Naive B cell (primary cell): Measurements from ENCODE around the gene MED19. TPM values are rescaled to one million over a fixed set of nuclear protein-coding genes. Genes with fewer than 3 reads are reported as not detected.
"Not testable (repeated sequence)": the region's sequence is repeated elsewhere in the genome, so short reads cannot be mapped to it uniquely, and the experiment has no call there.

Experiments
- ATAC-seq, 2 donors: fragments of 150-1000 bp; cut with Tn5 transposase; 2 replicates each; pipeline ENCODE4 v1.10.0; 2021; ENCODE audit warnings: low read depth in 2 of 2, mild to moderate bottlenecking in 2 of 2, moderate library complexity in 2 of 2
- DNase-seq: peaks from one replicate; pipeline ENCODE4 v3.0.0; 2022
- H3K27ac Mint-ChIP-seq, 6 donors: one replicate each; pipeline ENCODE4 v1.8.0; 2020 to 2022; ENCODE audit warnings: mild to moderate bottlenecking in 6 of 6, mixed read lengths in 6 of 6, moderate library complexity in 5 of 6, inconsistent platforms in 2 of 6
- H3K27me3 Mint-ChIP-seq, 3 donors: one replicate each; pipeline ENCODE4 v1.8.0; 2021 to 2022; ENCODE audit warnings: mixed read lengths in 3 of 3, mild to moderate bottlenecking in 1 of 3
- H3K36me3 Mint-ChIP-seq, 2 donors: one replicate each; pipeline ENCODE4 v1.8.0; 2020 to 2022; ENCODE audit warnings: mixed read lengths in 2 of 2, inconsistent platforms in 1 of 2, mild to moderate bottlenecking in 1 of 2
- H3K4me1 Mint-ChIP-seq, 3 donors: one replicate each; pipeline ENCODE4 v1.8.0; 2020 to 2022; ENCODE audit warnings: mixed read lengths in 3 of 3, inconsistent platforms in 1 of 3, mild to moderate bottlenecking in 1 of 3, moderate library complexity in 1 of 3
- H3K4me3 Mint-ChIP-seq, 8 donors: one replicate each; pipeline ENCODE4 v1.8.0; 2020 to 2022; ENCODE audit warnings: mild to moderate bottlenecking in 8 of 8, mixed read lengths in 8 of 8, moderate library complexity in 8 of 8, inconsistent platforms in 2 of 8
- H3K9me3 Mint-ChIP-seq, 7 donors: one replicate each; pipeline ENCODE4 v1.8.0; 2020 to 2022; ENCODE audit warnings: mixed read lengths in 7 of 7, mild to moderate bottlenecking in 5 of 7, inconsistent platforms in 2 of 7, moderate library complexity in 1 of 7
- polyA plus RNA-seq, 6 donors: library from polyadenylated mRNA; unstranded; fragments of 300-500 nt; fragmentation: Illumina TruSeq; gene quantifications; one replicate each; pipeline ENCODE4 v1.2.3, GENCODE V29; 2021; ENCODE audit warnings: low read depth in 6 of 6

The MED19 gene
- polyA plus RNA-seq, 6 donors from 2014 or later = 17.6 to 24.3 (median 21.7) TPM

DNA sequence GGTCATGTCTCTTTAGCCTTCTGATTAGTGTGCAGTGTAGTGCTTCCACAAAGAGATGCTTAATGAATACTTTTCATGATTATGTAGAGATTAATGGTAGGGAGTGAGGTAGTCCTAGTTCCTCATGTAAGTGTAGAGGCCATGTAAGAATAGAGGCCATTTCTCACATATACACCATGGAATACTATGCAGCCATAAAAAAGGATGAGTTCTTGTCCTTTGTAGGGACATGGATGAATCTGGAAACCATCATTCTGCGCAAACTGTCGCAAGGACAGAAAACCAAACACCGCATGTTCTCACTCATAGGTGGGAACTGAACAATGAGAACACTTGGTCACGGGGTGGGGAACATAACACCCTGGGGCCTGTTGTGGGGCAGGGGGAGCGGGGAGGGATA, 21.5 kb downstream of the MED19 start:
- DNase-seq, ATAC-seq, H3K4me1 Mint-ChIP-seq, H3K4me3 Mint-ChIP-seq, H3K27me3 Mint-ChIP-seq, H3K9me3 Mint-ChIP-seq: not testable (repeated sequence)
- Mint-ChIP-seq H3K27ac (peak overlapping the region in 1 of 6 donors; percentile 34), H3K36me3 (peaks cover 23 to 34% of the 10 kb centered on the region in 2 donors)

GRCh38 chr11:57681168-57681567, 30.8 kb downstream of the MED19 start:
- Mint-ChIP-seq H3K27ac (peak overlapping the region in 2 of 6 donors; percentile 16 to 38), H3K4me3 (no peak overlapping the region), H3K9me3 (no peaks in the 10 kb centered on the region), H3K4me1 (peaks cover 25 to 34% (median 26%) of the 10 kb centered on the region in 3 donors), H3K27me3 (no peaks in the 10 kb centered on the region), H3K36me3 (peaks cover 19 to 23% of the 10 kb centered on the region in 2 donors)
- no peak for ATAC-seq
- DNase-seq = no peak

DNA sequence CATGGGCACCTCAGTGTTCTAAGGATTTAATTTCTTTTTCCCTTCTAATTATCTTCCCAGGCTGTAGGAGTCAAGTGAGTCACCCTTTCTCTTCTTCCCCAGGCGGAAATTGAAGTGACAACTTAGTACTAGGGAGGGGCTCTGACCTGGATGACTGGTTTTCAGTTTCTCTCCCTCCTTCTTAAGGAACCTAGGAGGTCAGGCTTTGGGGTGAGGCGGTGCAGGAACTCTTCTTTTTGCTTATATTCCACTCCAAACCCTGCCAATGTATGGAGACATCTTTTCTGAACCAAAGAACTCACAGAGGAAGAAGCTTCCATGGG, 31.5 kb downstream of the MED19 start:
- peaks cover 30 to 41% (median 32%) of the 10 kb centered on the region in 3 donors for H3K4me1 Mint-ChIP-seq
- H3K4me3 Mint-ChIP-seq = no peak overlapping the region
- ATAC-seq = no peak
- peaks cover 22 to 23% of the 10 kb centered on the region in 2 donors for H3K36me3 Mint-ChIP-seq
- no peaks in the 10 kb centered on the region for H3K9me3 Mint-ChIP-seq
- DNase-seq = no peak
- H3K27ac Mint-ChIP-seq = peak overlapping the region in 1 of 6 donors; percentile 16
- no peaks in the 10 kb centered on the region for H3K27me3 Mint-ChIP-seq

DNA sequence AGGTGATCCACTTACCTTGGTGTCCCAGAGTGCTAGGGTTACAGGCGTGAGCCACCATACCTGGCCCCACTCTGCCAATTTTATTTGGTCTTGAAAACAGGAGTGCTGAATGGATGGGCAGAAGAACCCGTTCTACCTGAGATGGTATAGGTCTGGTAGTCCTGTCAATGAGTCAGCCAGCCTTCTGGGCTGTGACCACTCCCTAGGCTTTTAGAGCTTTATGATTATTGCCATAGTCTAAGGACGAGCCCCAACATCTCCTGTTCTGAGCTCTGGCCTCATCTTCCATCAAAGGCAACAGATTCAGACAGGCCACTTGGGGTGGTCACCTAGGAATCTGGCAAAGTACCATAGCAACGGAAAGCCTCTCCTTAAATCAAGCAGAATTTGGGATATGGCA, 32.6 kb downstream of the MED19 start:
- Mint-ChIP-seq H3K27me3 (no peaks in the 10 kb centered on the region), H3K4me3 (no peak overlapping the region), H3K36me3 (peaks cover 19 to 24% of the 10 kb centered on the region in 2 donors), H3K4me1 (peaks cover 35 to 48% (median 37%) of the 10 kb centered on the region in 3 donors), H3K27ac (no peak overlapping the region), H3K9me3 (no peaks in the 10 kb centered on the region)
- DNase-seq = no peak
- ATAC-seq = no peak

DNA sequence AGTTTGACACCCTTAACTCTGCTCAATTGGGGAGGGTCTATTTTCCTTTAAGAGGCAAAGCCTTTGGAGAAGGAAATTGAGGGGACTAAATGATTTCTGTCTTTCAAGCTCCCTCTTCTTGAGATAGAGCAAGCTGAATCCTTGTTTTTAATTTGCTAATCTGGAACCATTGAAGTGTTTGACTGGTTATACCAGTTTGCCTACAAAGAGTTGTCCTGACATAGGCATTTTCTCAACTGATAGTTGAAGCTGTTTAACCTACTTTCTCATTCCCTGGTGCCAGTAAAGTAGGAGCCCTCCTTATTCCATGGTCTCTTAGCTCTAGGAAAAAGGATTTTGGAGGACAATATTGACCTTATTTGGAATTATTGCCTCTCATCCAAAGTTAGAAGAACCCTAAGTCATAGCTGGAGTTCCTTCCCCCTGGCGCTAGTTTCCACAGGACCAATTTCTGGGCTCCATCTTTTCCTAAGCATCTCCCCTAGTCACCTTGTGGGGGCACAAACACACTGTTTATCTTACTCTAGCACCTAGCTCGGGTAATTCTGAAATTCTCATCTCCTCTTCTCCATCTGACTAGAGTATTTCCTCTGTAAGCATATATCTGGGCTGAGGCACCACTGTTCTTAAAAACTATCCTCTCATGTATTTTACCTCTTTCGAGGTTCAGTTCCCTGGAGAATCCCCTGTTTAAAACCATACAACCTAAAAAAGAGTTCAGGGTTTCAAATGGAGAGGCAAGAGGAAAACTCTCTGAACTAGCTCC, 36.7 kb downstream of the MED19 start:
- no peak for ATAC-seq
- peak overlapping the region in 1 of 8 donors; percentile 30 for H3K4me3 Mint-ChIP-seq
- no peaks in the 10 kb centered on the region for H3K27me3 Mint-ChIP-seq
- H3K27ac Mint-ChIP-seq = peak overlapping the region in 3 of 6 donors; percentile 3 to 73 (median 53)
- H3K9me3 Mint-ChIP-seq = no peaks in the 10 kb centered on the region
- peaks cover 5 to 9% of the 10 kb centered on the region in 2 donors for H3K36me3 Mint-ChIP-seq
- DNase-seq = no peak
- H3K4me1 Mint-ChIP-seq = peaks cover 33 to 48% (median 46%) of the 10 kb centered on the region in 3 donors

DNA sequence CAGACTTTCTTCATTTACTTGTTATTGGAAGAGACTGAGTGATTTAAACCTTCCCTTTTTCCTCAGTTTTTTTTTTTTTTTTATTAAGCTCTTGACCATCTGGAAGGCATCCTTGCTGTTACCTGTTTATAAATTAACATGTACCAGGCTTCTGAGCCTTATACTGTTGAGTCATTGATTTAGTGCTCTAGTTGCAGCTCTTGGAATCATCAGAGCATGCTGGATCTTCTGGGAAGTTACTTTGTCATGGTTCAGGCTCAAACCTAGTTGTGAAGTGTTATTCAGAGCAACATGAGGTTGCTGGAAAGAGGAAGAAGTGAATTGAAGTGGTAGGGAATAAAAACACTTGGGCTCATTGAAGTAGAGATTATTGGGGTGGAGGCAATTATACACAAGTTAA, 37.8 kb downstream of the MED19 start:
- Mint-ChIP-seq H3K27me3 (no peaks in the 10 kb centered on the region), H3K4me1 (peaks cover 40 to 54% (median 52%) of the 10 kb centered on the region in 3 donors), H3K36me3 (peaks cover 5 to 9% of the 10 kb centered on the region in 2 donors), H3K4me3 (peak overlapping the region in 1 of 8 donors; percentile 12), H3K9me3 (no peaks in the 10 kb centered on the region), H3K27ac (peak overlapping the region in 2 of 6 donors; percentile 2 to 16)
- DNase-seq = no peak
- ATAC-seq = no peak

GRCh38 chr11:57668434-57668782, 43.6 kb downstream of the MED19 start:
- Mint-ChIP-seq H3K9me3 (no peaks in the 10 kb centered on the region), H3K4me3 (peak overlapping the region; percentile 91 to 99 (median 96)), H3K36me3 (peaks cover 0 to 9% of the 10 kb centered on the region in 2 donors), H3K27me3 (no peaks in the 10 kb centered on the region), H3K27ac (peak overlapping the region; percentile 98 to 100 (median 99)), H3K4me1 (peaks cover 37 to 56% (median 48%) of the 10 kb centered on the region in 3 donors)
- ATAC-seq = peak; percentile 3
- DNase-seq = no peak

DNA sequence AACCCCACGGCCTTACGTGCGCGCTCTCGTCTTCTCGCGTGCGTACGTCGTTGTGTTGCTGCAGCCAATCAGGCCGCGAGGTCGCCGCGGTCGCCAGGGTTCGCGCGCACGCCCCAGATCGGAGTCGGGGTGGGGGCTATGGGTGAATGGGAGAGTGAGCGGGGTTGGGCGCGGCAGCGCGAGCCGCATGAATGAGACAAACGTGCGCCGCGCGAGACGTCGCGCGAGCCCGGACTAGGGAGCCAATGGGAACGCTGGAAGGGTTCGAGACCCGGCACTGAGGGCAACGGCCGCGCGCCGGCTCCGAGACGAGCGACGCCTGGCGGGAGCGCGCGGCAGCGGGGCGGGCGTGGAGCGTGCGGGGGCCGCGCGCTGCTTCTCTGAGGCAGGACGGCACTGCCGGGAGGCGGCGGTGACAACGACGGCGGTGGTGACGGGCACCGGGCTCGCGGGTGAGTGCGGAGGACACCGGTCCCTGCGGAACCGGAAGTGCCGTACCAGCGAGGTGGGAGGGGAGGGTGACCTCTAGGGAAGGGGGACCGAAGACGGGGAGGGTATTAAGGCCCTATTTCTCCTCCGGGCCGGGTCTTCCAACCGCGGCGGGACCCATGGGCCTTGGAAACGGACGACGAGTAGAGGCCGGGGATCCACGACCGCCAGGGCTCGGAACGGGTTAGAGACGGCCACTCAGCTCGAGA, 44.1 kb downstream of the MED19 start, which contains the start of gene ZDHHC5:
ZDHHC5 (plus strand) TSS at position 379 of the 698 bp plus-strand sequence. CDS start 4,977 bp downstream, outside the sequence.
- peaks cover 0 to 4% of the 10 kb centered on the region in 2 donors for H3K36me3 Mint-ChIP-seq
- ATAC-seq = peak; percentile 79 to 85
- peak within 1 kb of the TSS; percentile 91 to 99 (median 96) for H3K4me3 Mint-ChIP-seq
- H3K4me1 Mint-ChIP-seq = peaks cover 32 to 54% (median 43%) of the 10 kb centered on the region in 3 donors
- peak; percentile 100 for DNase-seq
- peak within 1 kb of the TSS; percentile 98 to 100 (median 99) for H3K27ac Mint-ChIP-seq
- no peaks in the 10 kb centered on the region for H3K9me3 Mint-ChIP-seq
- H3K27me3 Mint-ChIP-seq = no peaks in the 10 kb centered on the region

GRCh38 chr11:57667117-57667735, 44.8 kb downstream of the MED19 start:
- Mint-ChIP-seq H3K27me3 (no peaks in the 10 kb centered on the region), H3K4me1 (peaks cover 28 to 55% (median 37%) of the 10 kb centered on the region in 3 donors), H3K4me3 (peak overlapping the region; percentile 91 to 99 (median 96)), H3K27ac (peak overlapping the region; percentile 98 to 100 (median 99)), H3K36me3 (no peaks in the 10 kb centered on the region), H3K9me3 (no peaks in the 10 kb centered on the region)
- ATAC-seq (peak; percentile 60 to 64), DNase-seq (peak; percentile 96)

- H3K4me3 Mint-ChIP-seq = no peak overlapping the region
- ATAC-seq (no peak), DNase-seq (no peak)
- no peaks in the 10 kb centered on the region for H3K27me3 Mint-ChIP-seq
- H3K4me1 Mint-ChIP-seq = peaks cover 12 to 43% (median 19%) of the 10 kb centered on the region in 3 donors
- peak overlapping the region in 1 of 6 donors; percentile 73 for H3K27ac Mint-ChIP-seq
- H3K9me3 Mint-ChIP-seq = no peaks in the 10 kb centered on the region
- H3K36me3 Mint-ChIP-seq = peaks cover 0 to 4% of the 10 kb centered on the region in 2 donors
Measured at GRCh38 chr11:57663975-57664374, 48.0 kb downstream of the MED19 start.

- Mint-ChIP-seq H3K4me3 (peak overlapping the region in 2 of 8 donors; percentile 47 to 78), H3K36me3 (peaks cover 0 to 4% of the 10 kb centered on the region in 2 donors), H3K27me3 (no peaks in the 10 kb centered on the region), H3K27ac (peak overlapping the region in 2 of 6 donors; percentile 44 to 69), H3K4me1 (peaks cover 16 to 45% (median 19%) of the 10 kb centered on the region in 3 donors), H3K9me3 (no peaks in the 10 kb centered on the region)
- ATAC-seq (no peak), DNase-seq (no peak)
Measured at GRCh38 chr11:57662893-57663292, 49.1 kb downstream of the MED19 start.

DNA sequence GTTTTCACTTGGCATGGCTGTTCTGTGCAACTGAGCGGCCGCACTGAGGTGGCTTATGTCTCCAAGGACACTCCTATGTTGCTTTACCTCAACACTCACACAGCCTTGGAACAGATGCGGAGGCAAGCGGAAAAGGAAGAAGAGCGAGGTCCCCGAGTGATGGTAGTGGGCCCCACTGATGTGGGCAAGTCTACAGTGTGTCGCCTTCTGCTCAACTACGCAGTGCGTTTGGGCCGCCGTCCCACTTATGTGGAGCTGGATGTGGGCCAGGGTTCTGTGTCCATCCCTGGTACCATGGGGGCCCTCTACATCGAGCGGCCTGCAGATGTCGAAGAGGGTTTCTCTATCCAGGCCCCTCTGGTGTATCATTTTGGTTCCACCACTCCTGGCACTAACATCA, 52.3 kb downstream of the MED19 start:
- ATAC-seq (no peak), DNase-seq (no peak)
- Mint-ChIP-seq H3K36me3 (peaks cover 0 to 4% of the 10 kb centered on the region in 2 donors), H3K4me1 (peaks cover 18 to 41% (median 20%) of the 10 kb centered on the region in 3 donors), H3K27ac (no peak overlapping the region), H3K27me3 (no peaks in the 10 kb centered on the region), H3K9me3 (no peaks in the 10 kb centered on the region), H3K4me3 (peak overlapping the region in 5 of 8 donors; percentile 3 to 95 (median 41))

DNA sequence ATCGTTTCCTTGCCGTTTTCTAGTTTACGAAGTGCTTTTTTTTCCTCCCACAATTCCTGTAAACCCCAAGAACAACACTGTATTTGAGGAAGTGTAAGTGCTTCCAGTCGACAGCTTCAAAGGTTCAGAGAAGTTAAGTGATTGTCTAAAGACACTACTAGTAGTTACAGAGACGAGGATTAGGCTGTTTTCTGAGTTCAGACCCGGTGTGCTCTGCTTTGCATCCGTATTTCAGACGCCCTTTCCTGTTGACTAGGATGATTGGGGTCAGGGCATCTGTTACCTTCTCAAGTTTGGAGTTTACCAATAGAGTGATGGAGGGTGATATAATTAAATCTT, 54.0 kb downstream of the MED19 start:
- Mint-ChIP-seq H3K4me3 (peak overlapping the region; percentile 90 to 99 (median 98)), H3K27ac (peak overlapping the region; percentile 83 to 98 (median 96)), H3K4me1 (peaks cover 14 to 42% (median 24%) of the 10 kb centered on the region in 3 donors), H3K36me3 (peaks cover 0 to 4% of the 10 kb centered on the region in 2 donors), H3K9me3 (no peaks in the 10 kb centered on the region), H3K27me3 (no peaks in the 10 kb centered on the region)
- ATAC-seq (peak; percentile 31 to 44), DNase-seq (no peak)
